Brain microvascular endothelial cell (primary cell): ENCODE data around the gene EVI5.
"Not testable (repeated sequence)": the region's sequence is repeated elsewhere in the genome, so short reads cannot be mapped to it uniquely, and the experiment has no call there.

Experiments
- DNase-seq: peaks from one replicate; pipeline ENCODE4 v3.0.0-alpha.2; 2020
- H3K27ac ChIP-seq: fragments of 250-450 bp; sonication (Bioruptor Pico); 2 replicates; pipeline ENCODE4 v1.5.1; 2020; ENCODE audit warnings: mild to moderate bottlenecking, moderate library complexity
- H3K27me3 ChIP-seq: fragments of 250-450 bp; sonication (Bioruptor Pico); replicated peaks from 2 replicates; pipeline ENCODE4 v1.5.1; 2020; ENCODE audit warnings: mild to moderate bottlenecking
- H3K36me3 ChIP-seq: fragments of 250-450 bp; sonication (Bioruptor Pico); replicated peaks from 2 replicates; pipeline ENCODE4 v1.5.1; 2020; ENCODE audit warnings: mild to moderate bottlenecking
- H3K4me3 ChIP-seq: 2 replicates; pipeline ENCODE4 v1.5.1; 2011; ENCODE audit warnings: low read depth, mild to moderate bottlenecking, control low read depth, low read length, moderate library complexity
- in situ Hi-C: cut with HindIII; loops from 2 replicates; pipeline ENCODE4 v1.10.0; 2017; ENCODE audit warnings: low sequenced_read_pairs, low pct_ligation_motif_present
- TF ChIP-seq, protein P1 (sequence below): IDR thresholded peaks from 2 replicates; pipeline ENCODE4 v1.5.1; 2011; ENCODE audit warnings: low read depth, mild to moderate bottlenecking, moderate library complexity, low read length, control low read depth, inconsistent platforms; ENCODE audit errors: missing control alignments

The EVI5 gene

GRCh38 chr1:92623187-92623778 is 161.6 kb downstream of the EVI5 start:
- Histone ChIP-seq H3K27ac (no peak overlapping the region), H3K4me3 (no peak overlapping the region), H3K27me3 (no peaks in the 10 kb centered on the region), H3K36me3 (peaks cover 25% of the 10 kb centered on the region)
- TF ChIP-seq, protein P1, sequence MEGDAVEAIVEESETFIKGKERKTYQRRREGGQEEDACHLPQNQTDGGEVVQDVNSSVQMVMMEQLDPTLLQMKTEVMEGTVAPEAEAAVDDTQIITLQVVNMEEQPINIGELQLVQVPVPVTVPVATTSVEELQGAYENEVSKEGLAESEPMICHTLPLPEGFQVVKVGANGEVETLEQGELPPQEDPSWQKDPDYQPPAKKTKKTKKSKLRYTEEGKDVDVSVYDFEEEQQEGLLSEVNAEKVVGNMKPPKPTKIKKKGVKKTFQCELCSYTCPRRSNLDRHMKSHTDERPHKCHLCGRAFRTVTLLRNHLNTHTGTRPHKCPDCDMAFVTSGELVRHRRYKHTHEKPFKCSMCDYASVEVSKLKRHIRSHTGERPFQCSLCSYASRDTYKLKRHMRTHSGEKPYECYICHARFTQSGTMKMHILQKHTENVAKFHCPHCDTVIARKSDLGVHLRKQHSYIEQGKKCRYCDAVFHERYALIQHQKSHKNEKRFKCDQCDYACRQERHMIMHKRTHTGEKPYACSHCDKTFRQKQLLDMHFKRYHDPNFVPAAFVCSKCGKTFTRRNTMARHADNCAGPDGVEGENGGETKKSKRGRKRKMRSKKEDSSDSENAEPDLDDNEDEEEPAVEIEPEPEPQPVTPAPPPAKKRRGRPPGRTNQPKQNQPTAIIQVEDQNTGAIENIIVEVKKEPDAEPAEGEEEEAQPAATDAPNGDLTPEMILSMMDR: no peak
- no peak for DNase-seq
- in situ Hi-C loops: no loop called here

- Histone ChIP-seq H3K27me3 (no peaks in the 10 kb centered on the region), H3K27ac (no peak overlapping the region), H3K36me3 (peaks cover 30% of the 10 kb centered on the region), H3K4me3 (no peak overlapping the region)
- in situ Hi-C loops: no loop called here
- TF ChIP-seq, protein P1: no peak
- DNase-seq: no peak
Measured at GRCh38 chr1:92619466-92620189, 165.3 kb downstream of the EVI5 start.

- TF ChIP-seq, protein P1: no peak
- H3K36me3 ChIP-seq: peaks cover 6% of the 10 kb centered on the region
- DNase-seq: no peak
- no peak overlapping the region for H3K27ac ChIP-seq
- no peaks in the 10 kb centered on the region for H3K27me3 ChIP-seq
- in situ Hi-C loops: no loop called here
- no peak overlapping the region for H3K4me3 ChIP-seq
Measured at GRCh38 chr1:92601044-92601443, 183.9 kb downstream of the EVI5 start.

- no peak overlapping the region for H3K27ac ChIP-seq
- in situ Hi-C loops: no loop called here
- TF ChIP-seq, protein P1: peak; percentile 25
- no peaks in the 10 kb centered on the region for H3K27me3 ChIP-seq
- no peak for DNase-seq
- peaks cover 6% of the 10 kb centered on the region for H3K36me3 ChIP-seq
- H3K4me3 ChIP-seq: no peak overlapping the region
Measured at GRCh38 chr1:92599184-92599583, 185.7 kb downstream of the EVI5 start.

GRCh38 chr1:92589361-92589760 is 195.5 kb downstream of the EVI5 start:
- H3K4me3 ChIP-seq, DNase-seq, in situ Hi-C loops, H3K27ac ChIP-seq, H3K27me3 ChIP-seq, H3K36me3 ChIP-seq: not testable (repeated sequence)

GRCh38 chr1:92587445-92587844 is 197.5 kb downstream of the EVI5 start:
- Histone ChIP-seq H3K27me3 (no peaks in the 10 kb centered on the region), H3K36me3 (no peaks in the 10 kb centered on the region), H3K27ac (no peak overlapping the region), H3K4me3 (no peak overlapping the region)
- in situ Hi-C loops: no loop called here
- TF ChIP-seq, protein P1: no peak
- DNase-seq: no peak
